ENCODE results near the gene CHD9NB.

The CHD9NB gene

GRCh38 chr16:53052519-53053501 is at the start of gene CHD9NB:
Gene CHD9NB, minus strand, starts transcription at chr16:53052897. Its CDS starts 8,739 bp downstream, at chr16:53044158.
- DNase-seq: no peak

DNA sequence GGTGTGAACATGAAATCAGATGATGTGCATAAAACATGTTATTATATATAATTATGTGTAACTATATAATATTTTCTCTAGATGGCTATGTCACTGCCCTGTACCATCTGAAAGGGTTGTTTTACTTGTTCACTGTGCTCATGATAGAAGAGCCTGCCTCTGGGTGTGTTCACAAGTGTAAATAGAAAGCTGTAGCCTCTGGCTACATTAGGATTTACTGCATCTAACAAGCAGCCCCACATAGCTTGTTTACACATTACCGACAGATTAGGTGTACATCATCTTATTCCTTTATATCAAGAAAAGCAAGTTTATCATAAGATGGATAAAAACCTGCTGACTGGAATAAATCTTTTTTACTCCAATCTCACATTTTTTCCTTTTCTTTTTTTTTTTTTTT is 48.2 kb upstream of the CHD9NB start:
- DNase-seq: no peak

DNA sequence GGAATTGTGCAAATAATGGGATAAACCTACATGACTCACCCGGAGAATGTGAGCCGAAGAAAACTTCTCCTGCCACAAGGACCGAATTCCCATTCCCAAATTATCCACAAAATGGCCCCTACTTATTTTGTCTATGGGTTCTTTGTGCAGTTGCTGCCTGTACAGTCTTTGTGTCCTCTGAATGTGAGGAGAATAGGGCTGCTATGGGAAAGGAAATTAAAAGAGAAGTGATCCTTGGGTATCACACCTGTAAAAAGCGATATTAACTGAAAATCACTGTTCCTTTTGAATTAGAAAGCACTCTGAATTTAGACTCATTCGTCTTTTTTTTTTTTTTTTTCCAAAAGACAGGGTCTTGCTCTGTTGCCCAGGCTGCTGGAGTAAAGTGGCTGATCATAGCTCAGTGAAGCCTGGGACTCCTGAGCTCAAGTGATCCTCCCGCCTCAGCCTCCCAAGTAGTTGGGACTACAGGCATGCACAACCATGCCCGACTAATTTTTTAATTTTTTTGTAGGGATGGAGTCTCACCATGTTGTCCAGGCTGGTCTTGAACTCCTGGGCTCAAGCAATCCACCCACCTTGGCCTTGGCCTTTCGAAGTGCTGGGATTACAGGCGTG is 47.5 kb upstream of the CHD9NB start:
- no peak for DNase-seq

- DNase-seq: peak; percentile 58
Observed at GRCh38 chr16:53099318-53100130, 46.8 kb upstream of the CHD9NB start.

DNA sequence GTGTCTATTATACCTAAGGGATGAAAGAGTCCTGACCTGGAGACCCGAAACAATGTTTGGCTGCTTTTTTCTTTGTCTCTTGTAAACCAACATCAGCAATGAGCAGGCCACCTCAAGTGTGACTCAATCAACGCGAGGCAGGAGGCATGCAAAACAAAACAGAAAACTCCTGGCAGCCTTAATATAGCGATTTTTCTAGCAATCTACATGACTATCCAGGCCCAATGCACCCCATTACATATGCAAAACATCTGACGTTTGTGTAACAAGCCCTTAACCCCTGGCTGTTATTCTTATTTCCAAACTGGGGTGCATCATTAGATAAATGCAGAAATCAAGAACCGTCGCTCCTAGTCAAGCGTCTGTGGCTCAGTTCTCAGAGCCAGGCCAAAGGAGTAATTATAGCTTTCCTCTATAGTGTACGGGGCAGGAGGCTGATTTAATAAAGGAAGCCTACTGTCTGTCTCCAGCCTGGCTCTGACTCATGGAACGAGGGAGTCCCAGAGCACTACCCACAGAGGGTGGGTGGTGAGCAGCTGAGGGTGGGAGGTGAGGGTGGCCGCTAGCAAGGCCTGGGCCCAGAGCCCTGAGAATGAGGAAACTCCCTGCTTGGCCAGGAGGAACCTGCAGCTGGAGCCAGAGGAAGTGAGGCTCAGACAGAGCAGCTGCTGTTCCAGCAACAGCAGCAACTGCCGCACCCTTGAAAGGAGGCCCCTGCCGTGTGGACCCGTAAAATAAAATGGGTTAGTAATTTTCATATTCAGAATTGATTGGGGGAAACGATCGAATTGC is 46.0 kb upstream of the CHD9NB start:
- DNase-seq: peak; percentile 78

DNA sequence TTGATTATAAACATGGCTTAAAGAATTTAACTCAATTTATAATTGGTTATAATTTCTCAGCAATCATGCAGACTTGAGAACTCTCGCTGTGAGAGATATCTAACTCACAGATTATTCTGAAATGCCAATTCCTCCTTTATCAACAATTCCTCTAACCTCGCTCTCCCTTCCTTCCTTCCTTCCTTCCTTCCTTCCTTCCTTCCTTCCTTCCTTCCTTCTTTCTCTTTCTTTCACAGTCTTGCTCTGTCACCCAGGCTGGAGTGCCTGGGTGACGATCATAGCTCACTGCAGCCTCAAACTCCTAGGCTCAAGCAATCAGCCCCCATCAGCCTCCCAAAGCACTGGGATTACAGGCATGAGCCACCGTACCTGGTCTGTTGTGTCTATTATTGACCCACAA is 44.5 kb upstream of the CHD9NB start:
- DNase-seq: no peak

- DNase-seq: peak; percentile 50
Observed at GRCh38 chr16:53094013-53094630, 41.4 kb upstream of the CHD9NB start.

GRCh38 chr16:53093162-53093744 is 40.6 kb upstream of the CHD9NB start:
- no peak for DNase-seq

DNA sequence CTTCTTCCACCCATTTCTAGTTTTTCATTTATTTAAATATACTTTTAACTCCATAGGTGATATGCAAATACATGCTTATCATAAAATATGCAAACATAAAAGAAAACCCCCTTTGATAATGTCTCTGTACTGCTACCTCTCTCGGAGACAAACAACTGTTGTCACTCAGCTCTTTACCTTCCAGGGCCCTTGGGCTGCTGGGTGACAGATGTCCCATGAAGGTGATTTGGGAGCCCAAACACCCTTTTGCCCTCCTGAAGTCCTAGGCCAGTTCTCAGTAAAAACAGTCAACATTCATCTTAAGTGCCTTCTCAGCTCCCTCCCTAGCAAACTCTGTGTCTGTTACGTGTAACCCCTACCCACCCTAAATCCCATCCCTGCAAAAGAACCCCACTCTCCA is 39.6 kb upstream of the CHD9NB start:
- no peak for DNase-seq

GRCh38 chr16:53091466-53092211 is 38.9 kb upstream of the CHD9NB start:
- DNase-seq: peak; percentile 36

DNA sequence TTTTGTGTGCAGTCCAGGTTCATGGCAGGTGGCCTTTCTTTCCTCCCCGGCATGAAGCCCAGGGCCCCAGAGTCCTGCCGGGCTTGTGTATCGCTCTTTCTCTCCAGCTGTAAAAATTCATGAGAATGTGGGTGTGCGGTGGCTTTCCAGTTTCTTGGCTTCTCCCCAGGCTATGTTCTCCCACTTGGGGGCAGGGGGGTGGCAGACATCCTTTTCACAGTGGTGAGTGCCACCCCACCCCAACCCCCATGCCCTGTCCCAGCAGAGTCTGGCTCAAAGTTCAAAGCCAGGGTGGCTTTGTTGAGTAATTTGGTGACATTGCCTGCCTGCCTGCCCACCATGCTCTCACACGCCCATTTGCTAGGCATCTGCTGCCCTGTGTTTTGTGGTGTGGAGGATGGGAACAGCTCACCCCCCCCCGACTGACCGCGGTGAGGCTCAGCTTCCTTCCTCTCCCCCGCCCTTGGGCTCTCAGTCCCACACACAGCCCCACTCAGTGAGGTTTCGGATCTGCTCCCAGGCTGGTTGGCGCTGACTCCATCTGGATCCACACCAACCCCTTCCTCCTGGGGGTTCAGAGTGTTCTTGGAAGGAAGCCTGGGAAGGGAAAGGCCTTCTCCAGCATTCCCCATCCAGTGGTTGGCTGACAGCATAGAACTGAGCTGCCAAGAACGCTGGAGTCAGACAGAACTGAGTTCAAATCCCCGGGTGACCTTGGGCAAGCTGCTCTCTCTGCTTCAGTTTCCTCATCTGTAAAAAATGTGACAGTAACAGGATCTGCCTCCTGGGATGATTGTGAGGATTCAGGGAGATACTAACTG is 38.1 kb upstream of the CHD9NB start:
- peak; percentile 38 for DNase-seq

- DNase-seq: no peak
Observed at GRCh38 chr16:53090286-53090590, 37.5 kb upstream of the CHD9NB start.

DNA sequence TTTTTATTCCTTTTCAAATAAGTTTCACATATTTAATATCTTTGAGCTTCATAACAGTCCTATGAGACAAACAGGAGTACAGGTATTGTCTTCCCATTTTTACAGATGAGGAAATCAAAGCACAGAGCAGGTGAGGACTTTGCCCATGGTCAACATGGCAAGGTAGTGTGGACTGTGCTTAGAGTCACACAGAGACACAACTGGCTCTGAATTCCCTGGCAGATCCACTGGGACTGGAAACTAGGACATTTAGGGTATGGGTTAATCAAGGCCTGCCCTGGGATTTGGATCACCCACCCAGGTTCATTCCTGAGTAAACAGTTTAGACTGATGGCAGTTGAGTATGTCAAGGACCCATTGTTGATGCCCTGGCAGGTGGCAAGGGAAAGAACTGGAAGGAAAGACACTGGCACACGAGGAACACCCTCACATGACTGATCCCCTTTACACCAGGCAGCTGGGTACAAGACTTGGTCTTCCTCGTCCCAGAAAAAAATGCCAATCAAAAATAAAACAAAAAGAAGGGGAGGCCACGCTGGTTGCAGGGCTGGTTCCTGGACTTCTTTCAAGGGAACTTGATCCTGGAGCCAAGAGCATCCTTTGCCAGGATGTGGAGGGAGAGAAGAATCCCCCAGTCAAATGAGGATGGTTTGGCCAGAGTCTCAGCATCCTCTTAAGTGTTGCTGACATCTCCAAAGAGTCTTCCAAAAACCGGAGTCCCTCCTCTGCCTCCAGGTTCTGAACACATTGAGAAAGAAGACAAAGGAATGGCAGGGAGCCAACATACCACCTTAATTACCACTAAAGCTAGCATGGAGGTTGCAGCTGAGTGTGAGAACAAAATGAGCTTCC is 37.0 kb upstream of the CHD9NB start:
- DNase-seq: no peak

GRCh38 chr16:53087101-53087500 is 34.4 kb upstream of the CHD9NB start:
- DNase-seq: no peak

DNA sequence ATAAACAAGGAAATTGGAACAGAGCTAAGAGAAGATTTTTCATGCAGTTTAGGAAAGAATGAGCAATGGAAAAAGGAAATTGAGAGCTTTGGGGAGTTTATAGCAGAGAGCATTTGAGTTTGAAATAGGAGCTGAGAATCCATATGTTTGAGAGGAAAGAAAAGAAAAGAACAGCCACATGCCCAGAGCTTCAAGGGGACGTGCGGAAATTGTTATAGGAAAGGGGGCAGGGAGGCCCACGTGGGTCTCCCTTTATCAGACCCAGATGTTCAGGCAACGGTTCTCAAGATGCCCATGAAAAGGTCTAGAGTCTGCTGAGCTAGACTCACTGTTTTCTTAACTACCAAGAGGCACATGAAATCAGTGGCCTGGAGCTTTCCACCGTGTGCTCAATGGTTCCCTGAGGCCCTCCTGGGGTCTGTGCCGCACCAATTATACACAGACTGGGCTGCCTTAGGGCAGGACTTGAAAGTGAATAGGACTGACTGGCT is 33.3 kb upstream of the CHD9NB start:
- no peak for DNase-seq

GRCh38 chr16:53085369-53085843 is 32.7 kb upstream of the CHD9NB start:
- no peak for DNase-seq

DNA sequence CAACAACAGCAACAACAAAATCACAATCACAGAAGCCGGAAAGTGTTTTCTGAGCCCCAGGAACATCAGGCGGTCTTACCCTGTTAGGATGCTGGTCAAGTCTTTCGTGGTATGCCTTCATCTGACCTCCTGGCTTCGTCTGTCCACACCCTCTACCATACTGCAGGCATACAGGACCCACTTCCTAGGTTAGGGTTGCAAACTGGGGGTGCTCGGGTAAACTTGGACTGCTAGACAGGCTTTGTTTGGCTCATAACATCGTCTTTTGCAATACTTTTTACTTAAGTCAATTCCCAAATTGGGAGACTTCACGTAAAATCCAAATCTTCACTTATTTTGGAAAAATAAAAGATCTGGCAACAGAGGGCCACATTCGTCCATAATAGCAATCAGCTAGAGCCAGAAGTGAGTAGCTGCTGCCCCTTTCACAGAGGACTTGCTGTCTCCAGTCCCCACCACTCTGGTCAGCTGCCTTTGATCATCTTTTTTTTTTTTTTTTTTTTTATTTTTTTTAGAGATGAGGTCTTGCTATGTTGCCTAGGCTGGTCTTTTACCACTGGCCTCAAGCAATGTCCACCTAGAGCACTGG is 32.1 kb upstream of the CHD9NB start:
- DNase-seq: no peak

DNA sequence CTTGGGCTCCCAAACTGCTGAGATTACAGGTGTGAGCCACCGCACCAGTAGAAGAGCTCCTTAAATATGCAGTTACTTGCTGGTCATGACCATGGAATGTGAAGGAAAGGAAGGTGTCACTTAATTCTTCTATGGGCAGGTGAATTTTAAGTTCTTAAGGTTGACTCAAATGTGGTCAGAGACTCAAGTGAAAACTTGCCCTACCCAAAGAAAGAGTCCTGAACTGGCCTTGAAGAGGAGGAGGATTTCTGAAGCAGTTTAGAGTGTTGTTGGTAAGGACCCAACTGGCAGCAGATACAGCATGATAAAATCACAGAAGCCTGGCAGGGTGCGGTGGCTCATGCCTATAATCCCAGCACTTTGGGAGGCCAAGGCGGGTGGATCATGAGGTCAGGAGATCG is 31.4 kb upstream of the CHD9NB start:
- DNase-seq: no peak

All from CD4-positive, alpha-beta T cell treated with Interleukin-15 for 1 hour (primary cell).